SW 1271 (cell line): ENCODE data around the gene FOSB.

Experiments used
- DNase-seq, 2 experiments: peaks; one replicate each; lab custom pipeline; 2025; lab: John Stamatoyannopoulos, UW

Gene FOSB

GRCh38 chr19:45524575-45525129 is 56.9 kb downstream of the FOSB start:
- DNase-seq: no peak
